A549 (cell line): ENCODE results near the gene RAB8A. TPM values are rescaled to one million over a fixed set of nuclear protein-coding genes. Genes with fewer than 3 reads are reported as not detected.

Source experiments
- ATAC-seq, 2 experiments: fragments of 200-7000 bp in 1 of 2; fragments of >200 bp in 1 of 2; cut with Nextera tagmentation in 1 of 2; cut with Tn5 transposase in 1 of 2; 3 replicates each; pipeline versions ENCODE4 v1.8.0 to v1.9.1; 2018 to 2020; ENCODE audit warnings: mild to moderate bottlenecking in 1 of 2, moderate library complexity in 1 of 2
- CTCF ChIA-PET: fragments of 300-600 bp; sonication (Branson Sonifier 250); formaldehyde crosslinking; extraction: SDS; loops from one replicate; lab custom pipeline; 2021; ENCODE audit warnings: antibody characterized with exemption, inconsistent platforms; lab: Yijun Ruan, JAX
- POLR2A ChIA-PET: fragments of 350-600 bp; formaldehyde crosslinking; extraction: SDS; loops from one replicate; lab custom pipeline; 2021; ENCODE audit warnings: antibody characterized with exemption, inconsistent platforms; lab: Yijun Ruan, JAX
- DNase-seq, 2 experiments: peaks; one replicate each; pipeline versions ENCODE4 v3.0.0 to v3.0.0-alpha.2; 2011 to 2016; ENCODE audit warnings: low read depth in 1 of 2, low spot score in 1 of 2
- FAIRE-seq: peaks from 2 replicates; lab custom pipeline; 2011; peaks lifted over from hg19 to GRCh38; lab: Jason Lieb, UNC
- H3K27ac ChIP-seq, 2 experiments: fragments of >200 bp; sonication (Bioruptor Twin); formaldehyde crosslinking; 3 replicates each; pipeline ENCODE4 v1.5.1; 2016 to 2017
- H3K4me1 ChIP-seq: fragments of >200 bp; sonication (Bioruptor Twin); formaldehyde crosslinking; 3 replicates; pipeline ENCODE4 v1.6.1; 2016
- H3K4me2 ChIP-seq: fragments of >200 bp; sonication (Bioruptor Twin); formaldehyde crosslinking; 3 replicates; pipeline ENCODE4 v1.6.1; 2016
- H3K4me3 ChIP-seq: fragments of >200 bp; sonication (Bioruptor Twin); formaldehyde crosslinking; 3 replicates; pipeline ENCODE4 v1.5.1; 2016
- H3K9me3 ChIP-seq: fragments of >200 bp; sonication (Bioruptor Twin); formaldehyde crosslinking; 3 replicates; pipeline ENCODE4 v1.6.1; 2016
- CHD2 ChIP-seq: fragments of 150-350 bp; IDR thresholded peaks from 2 replicates; pipeline ENCODE4 v1.6.1; 2014; ENCODE audit warnings: low read length; ENCODE audit not compliant: partially characterized antibody
- EHMT2 ChIP-seq: fragments of 200-600 bp; sonication (generic); IDR thresholded peaks from 2 replicates; pipeline ENCODE4 v1.6.1; 2016; ENCODE audit warnings: antibody characterized with exemption, low read depth, mild to moderate bottlenecking, moderate library complexity
- FOSB ChIP-seq: fragments of 250-450 bp; sonication (Bioruptor Pico); IDR thresholded peaks from 2 replicates; pipeline ENCODE4 v1.5.0; 2020; ENCODE audit warnings: mild to moderate bottlenecking, moderate library complexity
- HEYL ChIP-seq: fragments of 250-450 bp; sonication (Bioruptor Pico); IDR thresholded peaks from 2 replicates; pipeline ENCODE4 v1.8.0; 2021; ENCODE audit warnings: mild to moderate bottlenecking, moderate library complexity
- HOXB13 ChIP-seq: fragments of 250-450 bp; sonication (Bioruptor Pico); IDR thresholded peaks from 2 replicates; pipeline ENCODE4 v1.5.0; 2020; ENCODE audit warnings: low read depth, mild to moderate bottlenecking, moderate library complexity
- KDM1A ChIP-seq: fragments of 200-600 bp; sonication (generic); IDR thresholded peaks from 2 replicates; pipeline ENCODE4 v1.6.1; 2016; ENCODE audit warnings: low read depth, mild to moderate bottlenecking
- KDM5A ChIP-seq: fragments of 200-600 bp; sonication (generic); IDR thresholded peaks from 2 replicates; pipeline ENCODE4 v1.6.1; 2016; ENCODE audit warnings: antibody characterized with exemption, mild to moderate bottlenecking
- PHF8 ChIP-seq: fragments of 200-600 bp; sonication (generic); IDR thresholded peaks from 2 replicates; pipeline ENCODE4 v1.6.1; 2016; ENCODE audit warnings: low read depth, mild to moderate bottlenecking, antibody characterized with exemption, moderate library complexity, borderline replicate concordance
- POLR2AphosphoS2 ChIP-seq: conservative IDR thresholded peaks from 2 replicates; pipeline ENCODE4 v1.6.1; 2012; ENCODE audit warnings: low read length, improper control_type of control experiment, inconsistent platforms
- RAD21 ChIP-seq, 2 experiments: fragments of >200 bp in 1 of 2; sonication (Bioruptor Twin) in 1 of 2; formaldehyde crosslinking in 1 of 2; IDR thresholded peaks in 1 of 2; conservative IDR thresholded peaks in 1 of 2; 2 replicates in 1 of 2; 3 replicates in 1 of 2; pipeline ENCODE4 v1.6.1; 2012 to 2018; ENCODE audit warnings: inconsistent platforms in 1 of 2
- RFX5 ChIP-seq: fragments of 450-650 bp; IDR thresholded peaks from 2 replicates; pipeline ENCODE4 v1.7.1; 2014; ENCODE audit warnings: antibody characterized with exemption, mild to moderate bottlenecking, moderate library complexity
- RNF2 ChIP-seq: fragments of 200-600 bp; sonication (generic); IDR thresholded peaks from 2 replicates; pipeline ENCODE4 v1.6.1; 2016; ENCODE audit warnings: low read depth, mild to moderate bottlenecking, antibody characterized with exemption, moderate library complexity, borderline replicate concordance
- SMC3 ChIP-seq: fragments of >200 bp; sonication (Bioruptor Twin); formaldehyde crosslinking; IDR thresholded peaks from 3 replicates; pipeline ENCODE4 v1.6.1; 2018; ENCODE audit warnings: inconsistent platforms
- ZFP36 ChIP-seq: fragments of 450-650 bp; IDR thresholded peaks from 2 replicates; pipeline ENCODE4 v1.6.1; 2014; ENCODE audit warnings: borderline replicate concordance; ENCODE audit not compliant: partially characterized antibody
- WGBS: methylation state at CpG from one replicate; pipeline ENCODE4 v1.1.6; 2017; ENCODE audit errors: missing lambda C conversion rate; 5-methylcytosine and 5-hydroxymethylcytosine counted together
- polyA plus RNA-seq, 4 experiments: library from polyadenylated mRNA; depleted of rRNA in 3 of 4; stranded (reverse); fragments of >200 nt; fragmentation: RNase III in 1 of 4; extraction: RNeasy Plus Mini Kit Qiagen cat#74134 plus additional on column Dnase treatment in 1 of 4; gene quantifications; 2 replicates in 3 of 4; 3 replicates in 1 of 4; pipeline ENCODE4 v1.2.3, GENCODE V29; 2011 to 2017
- TF ChIP-seq, protein P1 (sequence below): fragments of >200 bp; sonication (Bioruptor Twin); formaldehyde crosslinking; IDR thresholded peaks from 3 replicates; pipeline ENCODE4 v1.5.1; 2016
- TF ChIP-seq, protein P2 (sequence below): IDR thresholded peaks from 2 replicates; pipeline ENCODE4 v1.6.1; 2012; ENCODE audit warnings: low read depth, borderline replicate concordance
- TF ChIP-seq, protein P3 (sequence below): fragments of >200 bp; sonication (Bioruptor Twin); formaldehyde crosslinking; IDR thresholded peaks from 3 replicates; pipeline ENCODE4 v1.6.1; 2016
- TF ChIP-seq, protein P4 (sequence below): fragments of 150-350 bp; IDR thresholded peaks from 2 replicates; pipeline ENCODE4 v1.6.1; 2014; ENCODE audit warnings: low read depth, mild to moderate bottlenecking, low read length

The RAB8A gene
- polyA plus RNA-seq, 2 of the 4 experiments (the other 2 are of a cell fraction): 89.2 to 91.4 TPM

DNA sequence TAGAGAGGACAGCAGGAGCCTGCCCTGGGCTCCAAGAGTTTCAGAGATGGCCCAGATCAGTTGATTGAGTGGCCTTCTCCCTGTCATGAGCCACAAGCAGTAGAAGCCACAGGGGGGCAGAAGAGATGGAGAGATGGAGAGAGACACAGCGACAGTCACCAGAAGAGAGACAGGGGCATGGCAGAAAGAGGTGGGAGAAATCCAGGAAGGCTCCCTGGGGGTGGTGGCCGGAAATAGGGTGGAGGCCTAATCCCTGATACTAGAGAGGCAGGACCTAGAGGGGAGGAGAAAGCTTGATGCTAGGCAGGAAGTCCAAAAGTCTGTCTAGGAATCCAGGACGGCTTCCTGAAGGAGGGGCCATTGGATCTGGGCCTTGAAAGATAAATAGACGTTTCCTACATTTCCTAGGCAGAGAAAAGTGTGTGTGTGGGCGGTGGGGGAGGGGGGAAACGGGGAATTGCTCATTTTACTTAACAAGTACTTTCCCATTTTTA lies 45.0 kb upstream of the RAB8A start:
- ATAC-seq (peak; percentile 51 to 65; a peak in 5 of 6 replicates), DNase-seq (peak in 1 of 2 experiments; percentile 79), FAIRE-seq (no peak)
- peaks cover 34% of the 10 kb centered on the region for H3K4me1 ChIP-seq
- WGBS: 25% methylated on average over 5 of the region's 6 CpGs
- H3K9me3 ChIP-seq: no peaks in the 10 kb centered on the region
- TF ChIP-seq, protein P1, sequence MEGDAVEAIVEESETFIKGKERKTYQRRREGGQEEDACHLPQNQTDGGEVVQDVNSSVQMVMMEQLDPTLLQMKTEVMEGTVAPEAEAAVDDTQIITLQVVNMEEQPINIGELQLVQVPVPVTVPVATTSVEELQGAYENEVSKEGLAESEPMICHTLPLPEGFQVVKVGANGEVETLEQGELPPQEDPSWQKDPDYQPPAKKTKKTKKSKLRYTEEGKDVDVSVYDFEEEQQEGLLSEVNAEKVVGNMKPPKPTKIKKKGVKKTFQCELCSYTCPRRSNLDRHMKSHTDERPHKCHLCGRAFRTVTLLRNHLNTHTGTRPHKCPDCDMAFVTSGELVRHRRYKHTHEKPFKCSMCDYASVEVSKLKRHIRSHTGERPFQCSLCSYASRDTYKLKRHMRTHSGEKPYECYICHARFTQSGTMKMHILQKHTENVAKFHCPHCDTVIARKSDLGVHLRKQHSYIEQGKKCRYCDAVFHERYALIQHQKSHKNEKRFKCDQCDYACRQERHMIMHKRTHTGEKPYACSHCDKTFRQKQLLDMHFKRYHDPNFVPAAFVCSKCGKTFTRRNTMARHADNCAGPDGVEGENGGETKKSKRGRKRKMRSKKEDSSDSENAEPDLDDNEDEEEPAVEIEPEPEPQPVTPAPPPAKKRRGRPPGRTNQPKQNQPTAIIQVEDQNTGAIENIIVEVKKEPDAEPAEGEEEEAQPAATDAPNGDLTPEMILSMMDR: peak; percentile 30; the same call in 2 of the 3 replicates
- TF ChIP-seq, protein P2, sequence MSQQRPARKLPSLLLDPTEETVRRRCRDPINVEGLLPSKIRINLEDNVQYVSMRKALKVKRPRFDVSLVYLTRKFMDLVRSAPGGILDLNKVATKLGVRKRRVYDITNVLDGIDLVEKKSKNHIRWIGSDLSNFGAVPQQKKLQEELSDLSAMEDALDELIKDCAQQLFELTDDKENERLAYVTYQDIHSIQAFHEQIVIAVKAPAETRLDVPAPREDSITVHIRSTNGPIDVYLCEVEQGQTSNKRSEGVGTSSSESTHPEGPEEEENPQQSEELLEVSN: no peak
- TF ChIP-seq KDM1A (0 out of 2 replicates have a peak, but pooled peaks have one; percentile 45), SMC3 (peak; percentile 36; the same call in 2 of the 3 replicates), RAD21 (conservative IDR thresholded peaks at IDR 0.05 in 1 of 2, IDR thresholded peaks at IDR 0.05 in 1 of 2) (peak; percentile 51 to 58; a peak in 4 of 5 replicates), CHD2 (no peak), PHF8 (no peak), ZFP36 (peak; percentile 100), EHMT2 (no peak)
- H3K27ac ChIP-seq: peak overlapping the region; percentile 53 to 78; a peak in 4 of 6 replicates
- no peak overlapping the region for H3K4me3 ChIP-seq
- ChIA-PET POLR2A (interaction anchor here (0.6 kb wide), 1 partner anchor 9 kb away, joined by 5 read pairs; the partner anchor contains the start of gene TPM4), CTCF (interaction anchor here (0.6 to 1.8 kb wide), 5 partner anchors 9 to 50 kb away, joined by 3 to 7 read pairs (median 4); partner anchors contain the start of gene TPM4)
- H3K4me2 ChIP-seq: peak overlapping the region; percentile 53

DNA sequence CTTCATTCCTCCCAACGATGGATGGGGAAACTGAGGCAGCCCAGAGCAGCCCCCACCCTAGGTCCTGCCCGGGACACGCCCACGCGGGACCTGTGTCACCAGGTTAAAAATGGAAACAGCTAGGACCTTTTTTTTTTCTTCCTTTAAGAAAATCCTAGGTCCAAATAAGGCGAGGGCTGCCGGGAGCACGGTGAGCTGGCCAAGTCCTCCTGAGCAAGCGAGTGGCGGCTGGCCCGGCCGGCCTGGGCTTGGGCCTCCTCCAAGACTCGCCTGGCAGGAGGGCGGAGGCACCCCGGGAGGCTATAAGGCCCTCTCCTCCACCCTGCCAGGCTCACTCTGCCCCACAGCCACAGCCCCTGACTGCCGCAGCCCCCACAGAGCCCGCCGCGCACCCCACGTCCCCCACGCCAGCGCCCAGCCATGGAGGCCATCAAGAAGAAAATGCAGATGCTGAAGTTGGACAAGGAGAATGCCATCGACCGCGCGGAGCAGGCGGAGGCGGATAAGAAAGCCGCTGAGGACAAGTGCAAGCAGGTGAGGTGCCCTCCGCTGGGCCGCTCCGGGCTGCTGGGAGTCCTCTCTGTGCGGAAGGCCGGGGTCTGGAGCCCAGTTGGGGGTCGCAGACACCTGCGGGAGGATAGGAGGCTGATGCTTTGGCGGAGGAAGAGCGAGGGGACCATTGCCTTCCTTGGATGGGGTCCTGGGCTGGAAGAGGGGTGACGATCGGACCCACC lies 44.3 kb upstream of the RAB8A start:
- peak overlapping the region; percentile 53 to 78; a peak in 4 of 6 replicates for H3K27ac ChIP-seq
- no peak for FAIRE-seq
- no peak for DNase-seq
- H3K9me3 ChIP-seq: no peaks in the 10 kb centered on the region
- TF ChIP-seq, protein P3, sequence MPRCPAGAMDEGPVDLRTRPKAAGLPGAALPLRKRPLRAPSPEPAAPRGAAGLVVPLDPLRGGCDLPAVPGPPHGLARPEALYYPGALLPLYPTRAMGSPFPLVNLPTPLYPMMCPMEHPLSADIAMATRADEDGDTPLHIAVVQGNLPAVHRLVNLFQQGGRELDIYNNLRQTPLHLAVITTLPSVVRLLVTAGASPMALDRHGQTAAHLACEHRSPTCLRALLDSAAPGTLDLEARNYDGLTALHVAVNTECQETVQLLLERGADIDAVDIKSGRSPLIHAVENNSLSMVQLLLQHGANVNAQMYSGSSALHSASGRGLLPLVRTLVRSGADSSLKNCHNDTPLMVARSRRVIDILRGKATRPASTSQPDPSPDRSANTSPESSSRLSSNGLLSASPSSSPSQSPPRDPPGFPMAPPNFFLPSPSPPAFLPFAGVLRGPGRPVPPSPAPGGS: no peak
- TF ChIP-seq POLR2AphosphoS2 (no peak), KDM5A (no peak), RFX5 (no peak), HEYL (CRISPR knock-in tag) (no peak), HOXB13 (CRISPR knock-in tag) (no peak), RNF2 (no peak), FOSB (CRISPR knock-in tag) (no peak)
- TF ChIP-seq, protein P4, sequence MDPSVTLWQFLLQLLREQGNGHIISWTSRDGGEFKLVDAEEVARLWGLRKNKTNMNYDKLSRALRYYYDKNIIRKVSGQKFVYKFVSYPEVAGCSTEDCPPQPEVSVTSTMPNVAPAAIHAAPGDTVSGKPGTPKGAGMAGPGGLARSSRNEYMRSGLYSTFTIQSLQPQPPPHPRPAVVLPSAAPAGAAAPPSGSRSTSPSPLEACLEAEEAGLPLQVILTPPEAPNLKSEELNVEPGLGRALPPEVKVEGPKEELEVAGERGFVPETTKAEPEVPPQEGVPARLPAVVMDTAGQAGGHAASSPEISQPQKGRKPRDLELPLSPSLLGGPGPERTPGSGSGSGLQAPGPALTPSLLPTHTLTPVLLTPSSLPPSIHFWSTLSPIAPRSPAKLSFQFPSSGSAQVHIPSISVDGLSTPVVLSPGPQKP: no peak
- WGBS: 76% methylated on average over 28 of the region's 40 CpGs
- H3K4me1 ChIP-seq: peaks cover 34% of the 10 kb centered on the region
- H3K4me3 ChIP-seq: no peak overlapping the region
- ATAC-seq: no peak
- H3K4me2 ChIP-seq: peak overlapping the region; percentile 53
- POLR2A ChIA-PET: no interaction called here
- CTCF ChIA-PET: interaction anchor here (1.1 to 1.8 kb wide), 2 partner anchors 8 to 43 kb away, joined by 3 to 7 read pairs; partner anchors contain the start of gene TPM4
